Astrocyte (in vitro differentiated cells and primary cell): Measurements from ENCODE around the gene MTTP.

ENCODE experiments used
- CTCF ChIP-seq: IDR thresholded peaks from 2 replicates; pipeline ENCODE4 v1.5.1; 2011; ENCODE audit warnings: low read depth, mild to moderate bottlenecking, inconsistent platforms, low read length, moderate library complexity; ENCODE audit not compliant: insufficient read depth
- EZH2 ChIP-seq: IDR thresholded peaks from 2 replicates; pipeline ENCODE4 v1.6.1; 2012; ENCODE audit warnings: mild to moderate bottlenecking, low read length, inconsistent platforms; ENCODE audit not compliant: insufficient read depth

GRCh38 chr4:99629962-99630554 lies 55.4 kb downstream of the MTTP start:
- no peak for TF ChIP-seq CTCF
- no peak for TF ChIP-seq EZH2
